Suppressor macrophage (primary cell): ENCODE results near the gene CACNB1.
"Not testable (repeated sequence)": the region's sequence is repeated elsewhere in the genome, so short reads cannot be mapped to it uniquely, and the experiment has no call there.

Experiments used
- DNase-seq, 4 experiments: peaks; one replicate each; pipeline ENCODE4 v3.0.0-alpha.2; 2020 to 2022

Gene CACNB1

GRCh38 chr17:39151150-39151942, 46.1 kb downstream of the CACNB1 start, which contains the start of gene PLXDC1:
PLXDC1 (minus strand) TSS chr17:39151637; CDS start chr17:39151437, 200 bp downstream.
- DNase-seq: peak in 2 of 4 experiments; percentile 40 to 55

GRCh38 chr17:39150795-39151149, 46.7 kb downstream of the CACNB1 start:
- no peak for DNase-seq

GRCh38 chr17:39150104-39150634, 47.3 kb downstream of the CACNB1 start:
- DNase-seq: no peak

GRCh38 chr17:39147221-39148185, 50.0 kb downstream of the CACNB1 start:
- no peak for DNase-seq

- no peak for DNase-seq
These were observed 51.2 kb downstream of the CACNB1 start for GRCh38 chr17:39146273-39146672.

GRCh38 chr17:39145143-39145542, 52.3 kb downstream of the CACNB1 start:
- DNase-seq: no peak

GRCh38 chr17:39144416-39144840, 53.0 kb downstream of the CACNB1 start:
- peak in 2 of 4 experiments; percentile 36 to 43 for DNase-seq

GRCh38 chr17:39143552-39144093, 53.8 kb downstream of the CACNB1 start:
- no peak for DNase-seq

GRCh38 chr17:39141915-39142664, 55.4 kb downstream of the CACNB1 start:
- DNase-seq: no peak

- DNase-seq: no peak
These were observed 56.2 kb downstream of the CACNB1 start for GRCh38 chr17:39141294-39141693.

GRCh38 chr17:39139561-39139960, 57.9 kb downstream of the CACNB1 start:
- no peak for DNase-seq

- DNase-seq: no peak
These were observed 58.3 kb downstream of the CACNB1 start for GRCh38 chr17:39139161-39139511.

- no peak for DNase-seq
These were observed 58.9 kb downstream of the CACNB1 start for GRCh38 chr17:39138431-39139160.

- no peak for DNase-seq
These were observed 62.6 kb downstream of the CACNB1 start for GRCh38 chr17:39134878-39135277.

- no peak for DNase-seq
These were observed 65.3 kb downstream of the CACNB1 start for GRCh38 chr17:39132192-39132610.

- DNase-seq: no peak
These were observed 65.9 kb downstream of the CACNB1 start for GRCh38 chr17:39131616-39132015.

GRCh38 chr17:39130205-39130604, 67.3 kb downstream of the CACNB1 start:
- DNase-seq: no peak

GRCh38 chr17:39129544-39129943, 67.9 kb downstream of the CACNB1 start:
- not testable (repeated sequence) for DNase-seq

GRCh38 chr17:39126436-39126835, 71.0 kb downstream of the CACNB1 start:
- DNase-seq: no peak

GRCh38 chr17:39125143-39125875, 72.2 kb downstream of the CACNB1 start:
- DNase-seq: no peak

- no peak for DNase-seq
These were observed 73.8 kb downstream of the CACNB1 start for GRCh38 chr17:39123627-39124026.
